GM21447 (cell line): ENCODE results near the gene UGT1A5.
"Not testable (repeated sequence)": the region's sequence is repeated elsewhere in the genome, so short reads cannot be mapped to it uniquely, and the experiment has no call there.

ENCODE experiments used
- ATAC-seq: cut with Tn5 transposase; IDR thresholded peaks from one replicate; pipeline ENCODE4 v1.9.1; 2021; ENCODE audit not compliant: unreplicated experiment

Gene UGT1A5

GRCh38 chr2:233693963-233694362 is 18.7 kb upstream of the UGT1A5 start:
- ATAC-seq = no peak

GRCh38 chr2:233698740-233699139 is 14.0 kb upstream of the UGT1A5 start:
- ATAC-seq = no peak

GRCh38 chr2:233699424-233700027 is 13.2 kb upstream of the UGT1A5 start:
- ATAC-seq = no peak

GRCh38 chr2:233700028-233700635 is 12.6 kb upstream of the UGT1A5 start:
- ATAC-seq = no peak

GRCh38 chr2:233700842-233701241 is 11.9 kb upstream of the UGT1A5 start:
- ATAC-seq = not testable (repeated sequence)

- no peak for ATAC-seq
Measured at GRCh38 chr2:233702238-233702637, 10.5 kb upstream of the UGT1A5 start.

GRCh38 chr2:233705911-233706506 is 6.7 kb upstream of the UGT1A5 start:
- ATAC-seq = no peak

GRCh38 chr2:233706720-233707119 is 6.0 kb upstream of the UGT1A5 start:
- no peak for ATAC-seq

GRCh38 chr2:233707940-233708644 is 4.6 kb upstream of the UGT1A5 start:
- ATAC-seq = no peak

GRCh38 chr2:233708942-233709341 is 3.8 kb upstream of the UGT1A5 start:
- ATAC-seq = no peak

- no peak for ATAC-seq
Measured at GRCh38 chr2:233711312-233712008, 1.2 kb upstream of the UGT1A5 start.

- no peak for ATAC-seq
Measured at GRCh38 chr2:233713262-233713615, 532 bp downstream of the UGT1A5 start.

- ATAC-seq = no peak
Measured at GRCh38 chr2:233714121-233714520, 1.4 kb downstream of the UGT1A5 start.

GRCh38 chr2:233718552-233718951 is 5.8 kb downstream of the UGT1A5 start, which contains the start of gene UGT1A4:
Gene UGT1A4, plus strand, starts transcription at chr2:233718736. Its CDS starts 85 bp downstream, at chr2:233718821.
- ATAC-seq = no peak

- no peak for ATAC-seq
Measured at GRCh38 chr2:233728723-233729301, 16.1 kb downstream of the UGT1A5 start, which contains the start of gene UGT1A3. Gene UGT1A3, plus strand, starts transcription at chr2:233729042. Its CDS starts 85 bp downstream, at chr2:233729127.

GRCh38 chr2:233736868-233737653 is 24.4 kb downstream of the UGT1A5 start:
- not testable (repeated sequence) for ATAC-seq

GRCh38 chr2:233740870-233741269 is 28.2 kb downstream of the UGT1A5 start:
- no peak for ATAC-seq

GRCh38 chr2:233743464-233744259 is 31.0 kb downstream of the UGT1A5 start:
- ATAC-seq = no peak

GRCh38 chr2:233745073-233745755 is 32.5 kb downstream of the UGT1A5 start:
- no peak for ATAC-seq
